ENCODE measurements around the gene CHP1.
"Not testable (repeated sequence)": the region's sequence is repeated elsewhere in the genome, so short reads cannot be mapped to it uniquely, and the experiment has no call there.

DNA sequence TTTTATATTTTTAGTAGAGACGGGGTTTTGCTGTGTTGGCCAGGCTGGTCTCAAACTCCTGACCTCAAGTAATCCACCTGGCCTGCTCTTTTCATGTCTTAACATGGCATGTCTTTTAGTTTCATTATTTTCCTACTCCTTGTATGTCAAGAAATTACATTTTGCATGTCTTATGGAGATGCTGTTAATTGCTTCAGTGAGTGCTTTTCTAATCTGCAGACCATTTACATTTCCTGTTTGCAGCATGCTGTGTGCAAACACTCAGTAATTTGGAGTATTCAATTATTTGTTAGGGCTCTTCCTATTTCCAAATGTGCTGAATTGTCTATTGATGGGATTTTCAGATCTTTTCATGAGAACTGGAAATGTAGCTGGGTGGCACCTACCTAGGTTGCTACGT, 70.1 kb downstream of the CHP1 start:
- not testable (repeated sequence) for TF ChIP-seq EZH2phosphoT487 (IDR thresholded peaks at IDR 0.05; ENCODE audit: insufficient read depth, low read depth); EZH2 (IDR thresholded peaks at IDR 0.05; ENCODE audit: insufficient read depth, poor library complexity, severe bottlenecking)
